ENCODE measurements around the gene NLGN2. TPM values are rescaled to one million over a fixed set of nuclear protein-coding genes. Genes with fewer than 3 reads are reported as not detected.

The NLGN2 gene
- total and polyA plus RNA-seq, 2 of the 8 experiments (the other 6 are each of a cell fraction or from before 2014, with no cell fraction given): 21.2 to 62.8 TPM

- no peak overlapping the region; the same call in 1 of the 2 replicates for H2BK12ac ChIP-seq (ENCODE audit: low read depth, low read length)
- H2AFZ ChIP-seq (ENCODE audit: low read length): no peak overlapping the region
- H3K79me1 ChIP-seq (ENCODE audit: low read depth, low read length): peaks cover 3% of the 10 kb centered on the region; the same call in 1 of the 2 replicates
- H2AK5ac ChIP-seq (ENCODE audit: low read depth, low read length): no peak overlapping the region
- H2BK15ac ChIP-seq (ENCODE audit: low read length): peak overlapping the region; percentile 96; the same call in 1 of the 2 replicates
- ChIA-PET POLR2A (ENCODE audit: partially characterized antibody) (interaction anchor here (0.7 to 3.7 kb wide), 12 partner anchors 10 to 100 kb away, joined by 3 to 16 read pairs (median 4); partner anchors contain the start of genes PLSCR3 and ZBTB4), CTCF (ENCODE audit: partially characterized antibody) (interaction anchor here (0.8 to 4.0 kb wide), 8 partner anchors 10 to 119 kb away, joined by 3 to 21 read pairs (median 7); partner anchors contain the start of genes PLSCR3 and TMEM95)
- no peak overlapping the region for H4K91ac ChIP-seq (replicated peaks; ENCODE audit: insufficient read length, low read length)
- peak overlapping the region; percentile 78 for H3K4me2 ChIP-seq (ENCODE audit: insufficient read depth in 1 of 2, low read depth in 2 of 2, low read length in 2 of 2)
- no peak overlapping the region for H2BK120ac ChIP-seq (replicated peaks; ENCODE audit: low read depth, low read length)
- H3K27ac ChIP-seq (ENCODE audit: low read depth, low read length): no peak overlapping the region
- H3K4ac ChIP-seq (replicated peaks; ENCODE audit: insufficient read length, low read depth, low read length): peak overlapping the region; percentile 27
- no peak overlapping the region for H3K18ac ChIP-seq (ENCODE audit: extremely low read depth, low read length)
- no peak overlapping the region for H2BK20ac ChIP-seq (ENCODE audit: low read length)
- WGBS, 2 experiments (ENCODE audit: extremely low coverage in 1 of 2, insufficient coverage in 1 of 2, insufficient read length in 1 of 2, insufficient replicate concordance in 2 of 2, low coverage in 1 of 2, low lambda C conversion rate in 2 of 2, missing lambda C conversion rate in 1 of 2): 95% methylated on average over 9 of the region's 11 CpGs; no CpG with 5 or more reads in 1 of the 2 experiments
- peaks cover 12% of the 10 kb centered on the region; the same call in 1 of the 2 replicates for H3K23me2 ChIP-seq (ENCODE audit: low read depth, low read length)
- H3K36me3 ChIP-seq (ENCODE audit: control insufficient read depth in 2 of 4, insufficient read depth in 4 of 4, low read length in 3 of 4): peaks cover 0 to 2% (median 0%) of the 10 kb centered on the region in 4 experiments; a peak in 1 of 8 replicates
- no peak overlapping the region for H2BK5ac ChIP-seq (ENCODE audit: low read depth, low read length)
- no peak for DNase-seq (ENCODE audit: low read depth in 1 of 2, low spot score in 2 of 2)
- no peak overlapping the region for H3K23ac ChIP-seq (ENCODE audit: insufficient read length)
- peak overlapping the region; percentile 45; the same call in 1 of the 2 replicates for H4K8ac ChIP-seq (ENCODE audit: extremely low read depth, insufficient read depth, low read length)
- no peak overlapping the region for H3K9ac ChIP-seq (replicated peaks in 1 of 4; ENCODE audit: extremely low read depth in 1 of 4, low read depth in 3 of 4, low read length in 3 of 4)
- no peak overlapping the region for H3K56ac ChIP-seq (replicated peaks; ENCODE audit: insufficient read length, low read depth, low read length)
- no peak overlapping the region for H4K5ac ChIP-seq (ENCODE audit: insufficient read length, low read depth, low read length)
- no peaks in the 10 kb centered on the region for H3K79me2 ChIP-seq (ENCODE audit: control insufficient read depth in 1 of 2, insufficient read depth in 2 of 2, low read length in 2 of 2)
- no peak overlapping the region for H3K14ac ChIP-seq (ENCODE audit: insufficient read length)
- peaks cover 0 to 7% of the 10 kb centered on the region in 2 experiments; a peak in 1 of 4 replicates for H3K9me3 ChIP-seq (ENCODE audit: insufficient read depth in 2 of 2, low read depth in 1 of 2, low read length in 1 of 2)
- H3K4me3 ChIP-seq (ENCODE audit: extremely low read depth in 1 of 4, insufficient read depth in 2 of 4, low read depth in 3 of 4, low read length in 4 of 4): peak overlapping the region in 1 of 4 experiments; percentile 60; a peak in 4 of 8 replicates
- H4K20me1 ChIP-seq (replicated peaks in 1 of 2; ENCODE audit: control insufficient read depth in 1 of 2, insufficient read depth in 2 of 2, low read length in 2 of 2): peaks cover 0 to 10% of the 10 kb centered on the region in 2 experiments
- H3K4me1 ChIP-seq (replicated peaks in 1 of 4; ENCODE audit: control insufficient read depth in 3 of 4, insufficient read depth in 4 of 4, low read length in 3 of 4): peaks cover 0 to 17% (median 10%) of the 10 kb centered on the region in 4 experiments; a peak in 6 of 7 replicates
- FAIRE-seq: no peak
- peaks cover 0 to 39% (median 29%) of the 10 kb centered on the region in 4 experiments; a peak in 6 of 7 replicates for H3K27me3 ChIP-seq (replicated peaks in 1 of 4; ENCODE audit: control insufficient read depth in 3 of 4, extremely low read depth in 1 of 4, insufficient read depth in 3 of 4, low read length in 3 of 4)
- TF ChIP-seq BRCA1 (IDR thresholded peaks at IDR 0.05; ENCODE audit: low read depth, low read length) (no peak), PHF8 (conservative IDR thresholded peaks at IDR 0.05; ENCODE audit: low read depth, low read length) (no peak), CBX5 (IDR thresholded peaks at IDR 0.05; ENCODE audit: low read depth, low read length) (no peak), KDM1A (IDR thresholded peaks at IDR 0.05; ENCODE audit: borderline replicate concordance, low read length) (no peak), RXRA (IDR thresholded peaks at IDR 0.05; ENCODE audit: insufficient read depth, low read depth, low read length) (no peak), SIRT6 (IDR thresholded peaks at IDR 0.05; ENCODE audit: low read length) (no peak), TEAD4 (IDR thresholded peaks at IDR 0.05; ENCODE audit: low read depth, low read length) (no peak), CHD2 (IDR thresholded peaks at IDR 0.05; ENCODE audit: low read length) (no peak), SP4 (IDR thresholded peaks at IDR 0.05; ENCODE audit: low read length) (no peak), EZH2 (IDR thresholded peaks at IDR 0.05; ENCODE audit: low read depth, low read length, severe bottlenecking) (no peak), SUZ12 (IDR thresholded peaks at IDR 0.05; ENCODE audit: low read length) (no peak), CEBPB (IDR thresholded peaks at IDR 0.05; ENCODE audit: low read depth, low read length) (no peak), GABPA (IDR thresholded peaks at IDR 0.05; ENCODE audit: borderline replicate concordance, insufficient read depth, low read length) (no peak), BACH1 (IDR thresholded peaks at IDR 0.05; ENCODE audit: low read length) (no peak)
These were observed 24.3 kb upstream of the NLGN2 start for GRCh38 chr17:7383371-7383741.
